ENCODE measurements around the gene ZNF608.

GRCh38 chr5:124735169-124735858, 11.1 kb downstream of the ZNF608 start:
- TF ChIP-seq, protein P1, sequence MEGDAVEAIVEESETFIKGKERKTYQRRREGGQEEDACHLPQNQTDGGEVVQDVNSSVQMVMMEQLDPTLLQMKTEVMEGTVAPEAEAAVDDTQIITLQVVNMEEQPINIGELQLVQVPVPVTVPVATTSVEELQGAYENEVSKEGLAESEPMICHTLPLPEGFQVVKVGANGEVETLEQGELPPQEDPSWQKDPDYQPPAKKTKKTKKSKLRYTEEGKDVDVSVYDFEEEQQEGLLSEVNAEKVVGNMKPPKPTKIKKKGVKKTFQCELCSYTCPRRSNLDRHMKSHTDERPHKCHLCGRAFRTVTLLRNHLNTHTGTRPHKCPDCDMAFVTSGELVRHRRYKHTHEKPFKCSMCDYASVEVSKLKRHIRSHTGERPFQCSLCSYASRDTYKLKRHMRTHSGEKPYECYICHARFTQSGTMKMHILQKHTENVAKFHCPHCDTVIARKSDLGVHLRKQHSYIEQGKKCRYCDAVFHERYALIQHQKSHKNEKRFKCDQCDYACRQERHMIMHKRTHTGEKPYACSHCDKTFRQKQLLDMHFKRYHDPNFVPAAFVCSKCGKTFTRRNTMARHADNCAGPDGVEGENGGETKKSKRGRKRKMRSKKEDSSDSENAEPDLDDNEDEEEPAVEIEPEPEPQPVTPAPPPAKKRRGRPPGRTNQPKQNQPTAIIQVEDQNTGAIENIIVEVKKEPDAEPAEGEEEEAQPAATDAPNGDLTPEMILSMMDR (IDR thresholded peaks at IDR 0.05 in 2 of 3, conservative IDR thresholded peaks at IDR 0.05 in 1 of 3; ENCODE audit: borderline replicate concordance in 1 of 3, insufficient read depth in 1 of 3, low read depth in 2 of 3, low read length in 2 of 3) = no peak
- TF ChIP-seq POLR2A (IDR thresholded peaks at IDR 0.05; ENCODE audit: borderline replicate concordance, extremely low read depth, insufficient read depth, insufficient read length) = no peak
- TF ChIP-seq EZH2phosphoT487 (IDR thresholded peaks at IDR 0.05; ENCODE audit: borderline replicate concordance) = no peak
- TF ChIP-seq, protein P2, sequence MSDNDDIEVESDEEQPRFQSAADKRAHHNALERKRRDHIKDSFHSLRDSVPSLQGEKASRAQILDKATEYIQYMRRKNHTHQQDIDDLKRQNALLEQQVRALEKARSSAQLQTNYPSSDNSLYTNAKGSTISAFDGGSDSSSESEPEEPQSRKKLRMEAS (IDR thresholded peaks at IDR 0.05) = no peak
- TF ChIP-seq TCF7L2 (IDR thresholded peaks at IDR 0.05; ENCODE audit: borderline replicate concordance, extremely low read depth, insufficient read depth, insufficient read length) = no peak
- TF ChIP-seq SP1 (IDR thresholded peaks at IDR 0.05; ENCODE audit: low read depth) = no peak

All from HCT116 (cell line).